ENCODE data around the gene USP30.
"Not testable (repeated sequence)": the region's sequence is repeated elsewhere in the genome, so short reads cannot be mapped to it uniquely, and the experiment has no call there.

USP30 gene

DNA sequence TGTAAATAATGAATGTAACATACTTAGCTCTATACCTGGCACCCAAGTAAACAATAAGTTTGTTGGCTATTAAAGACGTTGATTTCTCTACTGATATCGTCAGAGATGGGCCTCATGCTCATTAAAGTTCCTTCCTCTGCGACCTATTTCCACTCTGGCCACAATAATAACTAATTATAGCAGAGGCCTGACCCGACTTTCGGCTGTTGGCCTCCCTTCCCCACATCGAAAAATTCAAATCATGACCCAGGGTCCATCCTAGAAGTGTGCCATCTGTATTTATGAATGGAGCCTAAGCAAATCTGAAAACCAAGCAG is 321 bp upstream of the USP30 start:
- DNase-seq (ENCODE audit: low spot score) = no peak

DNA sequence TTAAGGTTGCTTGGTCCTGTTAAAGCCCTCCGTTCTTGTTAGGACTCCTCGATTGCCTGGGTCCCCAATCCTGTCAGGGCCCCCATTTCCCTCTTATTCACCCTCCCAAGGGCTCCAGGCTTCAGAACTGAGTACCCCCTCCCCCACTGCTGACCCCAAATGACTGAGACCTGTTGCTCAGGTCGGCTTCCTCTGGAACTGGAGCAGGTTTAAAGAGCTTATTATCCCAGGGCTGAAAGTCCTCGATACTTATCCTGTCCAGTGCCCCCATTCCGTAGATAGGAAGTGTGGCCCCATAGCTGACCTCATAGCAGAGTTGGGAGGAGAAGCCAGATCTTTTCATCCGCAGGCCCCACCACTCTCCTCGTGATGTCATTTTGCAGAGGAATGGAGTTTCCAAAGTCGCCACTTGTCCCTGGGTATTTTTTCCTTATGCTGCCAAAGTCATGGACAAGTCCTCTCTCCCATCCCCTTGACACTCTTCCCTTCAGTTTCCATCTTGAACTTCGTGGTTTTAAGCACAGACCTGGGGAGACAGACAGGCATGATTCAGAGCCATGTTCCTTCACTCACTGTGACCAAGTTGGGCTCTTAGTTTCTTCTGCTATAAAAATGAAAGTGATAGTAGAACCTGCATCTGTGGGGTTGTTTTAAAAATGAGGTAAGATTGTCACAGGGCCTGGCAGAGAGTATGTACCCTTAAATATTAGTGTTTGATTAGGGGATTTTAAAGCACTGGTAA is 1.2 kb downstream of the USP30 start:
- no peak for DNase-seq (ENCODE audit: low spot score)

GRCh38 chr12:109054124-109054513 is 1.7 kb downstream of the USP30 start:
- not testable (repeated sequence) for DNase-seq (ENCODE audit: low spot score)

DNA sequence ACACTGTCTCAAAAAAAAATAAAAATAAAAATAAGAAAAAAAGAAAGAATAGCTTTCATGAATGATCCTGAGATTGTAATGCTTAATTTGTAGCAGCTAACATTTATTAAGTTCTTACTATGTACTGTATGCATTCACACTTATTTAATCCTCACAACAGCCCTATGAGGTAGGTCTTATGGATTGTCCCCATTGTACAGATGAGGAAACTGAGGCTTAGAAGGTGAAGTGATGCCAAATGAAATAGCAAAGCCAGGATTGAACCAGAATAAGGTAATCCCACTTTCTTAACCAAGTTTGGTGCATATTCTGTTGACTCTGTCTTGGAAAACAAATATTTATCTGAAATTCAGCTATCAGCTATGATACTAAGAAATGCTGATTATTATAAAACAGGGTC is 2.1 kb downstream of the USP30 start:
- no peak for DNase-seq (ENCODE audit: low spot score)

DNA sequence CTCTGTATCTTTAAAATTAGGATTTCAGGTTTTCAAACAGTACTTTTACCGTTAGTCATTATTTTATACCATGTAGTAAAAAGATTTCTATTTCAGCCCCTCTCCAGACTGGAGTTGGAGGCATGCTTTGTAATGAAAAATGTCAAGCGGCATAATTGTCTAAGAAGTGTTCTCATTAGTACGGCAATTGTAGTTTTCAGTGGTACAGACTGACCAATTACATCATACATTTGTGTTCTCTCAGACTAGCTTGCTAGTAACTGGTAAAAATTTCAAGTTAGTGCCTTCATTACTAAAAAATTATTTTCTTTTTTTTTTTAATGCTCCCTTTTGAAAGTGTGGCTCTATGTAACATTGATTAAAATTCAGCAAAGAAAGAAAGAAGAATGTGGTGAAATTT is 4.5 kb downstream of the USP30 start:
- peak; percentile 35 for DNase-seq (ENCODE audit: low spot score)

GRCh38 chr12:109057376-109057775 is 5.0 kb downstream of the USP30 start:
- DNase-seq (ENCODE audit: low spot score) = peak; percentile 26

- no peak for DNase-seq (ENCODE audit: low spot score)
These were observed 6.4 kb downstream of the USP30 start for GRCh38 chr12:109058773-109059172.

DNA sequence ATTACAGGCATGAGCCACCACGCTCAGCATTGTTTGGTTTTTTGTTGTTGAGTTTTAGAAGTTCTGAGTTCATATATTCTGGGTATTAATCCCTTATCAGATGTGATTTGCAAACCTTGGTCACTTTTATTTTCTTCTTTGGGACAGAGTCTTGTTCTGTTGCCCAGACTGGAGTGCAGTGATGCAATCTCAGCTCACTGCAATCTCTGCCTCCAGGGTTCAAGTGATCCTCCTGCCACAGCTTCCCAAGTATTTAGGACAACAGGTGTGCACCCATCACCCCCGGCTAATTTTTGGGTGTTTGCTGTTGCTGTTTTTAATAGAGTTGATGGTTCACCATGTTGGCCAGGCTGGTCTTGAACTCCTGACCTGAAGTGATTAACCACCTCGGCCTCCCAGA is 11.8 kb downstream of the USP30 start:
- DNase-seq (ENCODE audit: low spot score) = no peak

GRCh38 chr12:109065154-109065852 is 12.9 kb downstream of the USP30 start:
- no peak for DNase-seq (ENCODE audit: low spot score)

- DNase-seq (ENCODE audit: low spot score) = no peak
These were observed 13.4 kb downstream of the USP30 start for GRCh38 chr12:109065853-109066193.

- no peak for DNase-seq (ENCODE audit: low spot score)
These were observed 17.2 kb downstream of the USP30 start for GRCh38 chr12:109069307-109070271.

DNA sequence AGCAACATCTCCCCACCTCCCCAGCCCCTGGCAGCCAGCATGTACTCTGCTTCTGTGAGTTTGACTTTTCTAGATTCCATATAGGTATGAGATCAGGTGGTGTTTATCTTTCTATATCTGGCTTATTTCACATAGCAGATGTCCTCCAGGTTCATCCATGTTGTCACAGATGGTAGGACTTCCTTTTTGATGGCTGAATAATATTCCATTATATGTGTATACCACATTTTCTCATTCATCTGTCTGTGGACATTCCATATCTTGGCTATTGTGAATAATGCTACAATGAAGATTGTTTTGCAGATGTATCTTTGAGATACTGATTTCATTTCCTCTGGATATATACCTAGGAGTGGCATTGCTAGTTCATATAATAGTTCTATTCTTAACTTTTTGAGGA is 22.5 kb downstream of the USP30 start:
- no peak for DNase-seq (ENCODE audit: low spot score)

DNA sequence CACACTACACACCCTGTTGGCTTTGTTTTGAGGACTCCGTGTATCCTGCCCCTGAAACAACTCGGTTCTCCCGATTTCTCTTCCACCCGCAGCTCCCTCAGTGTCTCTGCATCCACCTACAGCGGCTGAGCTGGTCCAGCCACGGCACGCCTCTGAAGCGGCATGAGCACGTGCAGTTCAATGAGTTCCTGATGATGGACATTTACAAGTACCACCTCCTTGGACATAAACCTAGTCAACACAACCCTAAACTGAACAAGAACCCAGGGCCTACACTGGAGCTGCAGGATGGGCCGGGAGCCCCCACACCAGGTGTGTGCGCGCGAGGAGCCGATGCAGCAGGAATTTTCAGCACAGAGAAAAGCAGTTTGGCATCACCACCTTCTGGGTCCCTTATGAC is 30.4 kb downstream of the USP30 start:
- no peak for DNase-seq (ENCODE audit: low spot score)

DNA sequence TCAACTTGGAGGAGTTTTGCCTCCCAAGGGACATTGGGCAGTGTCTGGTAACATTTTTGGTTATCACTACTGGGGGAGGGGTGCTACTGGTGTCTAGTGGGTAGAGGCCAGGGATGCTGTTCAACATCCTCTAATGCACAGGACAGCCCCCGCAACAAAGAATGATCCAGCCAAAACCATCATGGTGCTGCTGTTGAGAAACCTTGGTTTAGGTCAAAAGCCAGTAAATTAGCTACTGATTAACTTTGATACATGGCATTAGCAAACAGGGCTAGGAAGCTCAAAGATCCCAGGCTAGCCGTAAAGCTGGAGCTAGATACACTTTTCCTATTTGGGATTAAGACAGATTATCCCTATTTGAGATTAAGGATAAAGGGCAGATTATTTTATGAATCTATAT is 32.0 kb downstream of the USP30 start:
- DNase-seq (ENCODE audit: low spot score) = no peak

- DNase-seq (ENCODE audit: low spot score) = no peak
These were observed 33.2 kb downstream of the USP30 start for GRCh38 chr12:109085590-109085989.

GRCh38 chr12:109087250-109087649 is 34.9 kb downstream of the USP30 start:
- no peak for DNase-seq (ENCODE audit: low spot score)

DNA sequence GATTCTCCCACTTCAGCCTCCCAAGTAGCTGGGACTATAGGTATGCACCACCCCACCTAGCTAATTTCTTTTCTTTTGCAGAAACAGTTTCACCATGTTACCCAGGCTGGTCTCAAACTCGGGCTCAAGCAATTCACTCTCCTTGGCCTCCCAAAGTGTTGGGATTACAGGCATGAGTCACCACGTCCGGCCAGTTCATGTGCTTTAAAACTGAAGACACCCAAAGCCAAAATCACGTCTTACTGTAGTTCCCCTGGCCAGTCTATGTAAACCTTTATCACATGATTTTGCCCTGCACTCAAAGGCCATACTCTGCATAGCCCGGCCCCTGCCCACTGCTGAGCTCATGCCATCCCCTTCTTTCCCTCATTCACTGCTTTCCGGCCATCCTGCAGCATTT is 36.4 kb downstream of the USP30 start:
- no peak for DNase-seq (ENCODE audit: low spot score)

DNA sequence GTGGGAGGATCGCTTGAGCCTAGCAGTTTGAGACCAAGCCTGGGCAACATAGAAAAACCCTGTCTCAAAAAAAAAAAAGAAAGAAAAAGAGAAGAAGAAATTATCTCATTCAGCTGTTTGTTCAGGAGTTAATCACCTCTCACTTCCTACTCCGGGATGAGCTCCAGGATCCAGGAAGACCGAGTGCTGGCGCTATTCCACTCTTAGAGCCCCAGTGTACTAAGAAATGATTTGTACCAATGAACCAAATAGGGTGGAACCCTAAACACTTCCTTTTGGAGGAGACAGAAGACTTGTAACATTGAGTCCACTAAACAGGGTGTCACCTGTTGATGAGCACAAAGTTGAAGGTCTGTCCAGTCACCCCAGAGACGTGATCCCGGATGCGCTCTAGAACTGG is 37.3 kb downstream of the USP30 start:
- no peak for DNase-seq (ENCODE audit: low spot score)

- no peak for DNase-seq (ENCODE audit: low spot score)
These were observed 40.2 kb downstream of the USP30 start for GRCh38 chr12:109092497-109093021.

DNA sequence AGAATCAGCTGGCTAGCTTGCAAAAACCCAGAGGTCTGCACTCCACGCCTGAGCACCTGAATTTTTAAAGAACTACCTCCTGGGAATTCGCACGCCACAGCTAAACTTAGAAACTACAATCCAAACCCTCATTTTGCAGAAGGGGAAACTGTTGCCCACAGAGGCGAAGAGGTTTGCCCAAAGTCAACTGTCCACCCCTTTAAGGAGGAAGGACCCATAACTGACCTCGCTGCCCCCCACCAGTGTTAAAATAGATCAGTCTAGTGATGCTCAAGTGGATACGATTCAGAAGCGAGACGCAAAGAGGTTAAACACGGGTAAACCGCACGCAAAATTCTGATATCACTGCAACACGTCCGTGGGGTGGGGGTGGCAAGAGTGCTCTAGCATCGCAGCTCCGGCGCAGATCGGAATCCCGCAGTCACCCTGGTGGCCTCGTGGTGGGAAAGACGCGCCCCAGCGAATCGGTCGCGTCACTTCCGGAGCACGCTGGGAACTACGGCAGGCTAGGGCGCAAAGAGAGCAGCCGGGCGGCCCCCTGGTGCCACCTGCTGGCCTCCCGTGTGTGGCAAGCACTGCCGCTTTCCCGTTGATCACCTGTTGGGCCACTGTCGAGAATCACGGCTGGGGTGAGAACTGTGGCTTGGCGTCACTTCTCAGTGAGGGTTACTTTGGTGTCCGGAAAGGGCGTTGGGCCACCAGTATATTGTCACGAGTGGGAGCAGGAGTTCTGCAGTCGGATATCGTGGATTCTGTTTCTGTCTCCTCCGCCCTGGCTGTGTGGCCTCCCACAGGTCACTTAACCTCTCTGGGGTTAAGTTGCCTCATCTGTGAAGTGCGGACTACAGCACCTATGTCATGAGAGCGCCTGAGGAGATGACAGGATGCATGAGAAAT is 40.9 kb downstream of the USP30 start, which contains the start of gene ALKBH2:
ALKBH2 (minus strand) TSS at position 451 of the 897 bp plus-strand sequence. CDS start 686 bp downstream, outside the sequence.
- DNase-seq (ENCODE audit: low spot score) = peak; percentile 95

GRCh38 chr12:109097140-109097434 is 44.7 kb downstream of the USP30 start:
- no peak for DNase-seq (ENCODE audit: low spot score)

All from Ammon's horn (tissue), 1 donor.